HG03159 (cell line): Measurements from ENCODE around the gene CITED4.

Experiments
- ATAC-seq: cut with Tn5 transposase; IDR thresholded peaks from one replicate; pipeline ENCODE4 v1.9.1; 2021; ENCODE audit warnings: mild to moderate bottlenecking, moderate library complexity; ENCODE audit not compliant: unreplicated experiment

Gene CITED4

DNA sequence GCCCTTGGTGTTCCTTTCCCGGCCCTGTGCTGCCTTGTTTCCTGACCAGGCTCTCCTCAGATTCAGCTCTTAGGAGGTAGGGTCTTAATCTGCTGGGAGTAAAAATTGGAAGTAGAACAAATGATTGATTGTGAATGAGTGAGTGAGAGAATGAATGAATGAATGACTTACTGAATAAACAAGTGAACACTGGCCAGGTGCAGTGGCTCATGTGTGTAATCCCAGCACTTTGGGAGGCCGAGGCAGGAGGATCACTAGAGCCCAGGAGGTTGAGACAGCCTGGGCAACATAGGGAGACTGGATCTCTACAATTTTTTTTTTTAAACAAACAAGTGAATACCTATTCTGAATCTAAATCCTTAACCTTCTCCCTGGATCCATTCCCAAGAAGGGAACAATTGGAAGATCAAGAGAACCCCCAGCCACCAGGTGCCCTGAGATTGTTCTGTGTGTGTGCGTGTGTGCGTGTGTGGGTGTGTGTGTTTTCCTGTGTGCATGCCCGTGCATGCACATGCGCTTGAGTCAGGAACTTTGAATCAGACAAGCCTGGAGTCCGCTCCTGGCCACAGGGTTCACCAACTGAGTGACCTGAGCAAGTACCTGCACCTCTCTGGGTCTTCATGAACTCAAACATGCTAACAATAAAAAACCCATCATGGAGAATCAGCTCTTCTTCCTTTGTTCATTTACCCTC lies 24.3 kb upstream of the CITED4 start:
- ATAC-seq: no peak

DNA sequence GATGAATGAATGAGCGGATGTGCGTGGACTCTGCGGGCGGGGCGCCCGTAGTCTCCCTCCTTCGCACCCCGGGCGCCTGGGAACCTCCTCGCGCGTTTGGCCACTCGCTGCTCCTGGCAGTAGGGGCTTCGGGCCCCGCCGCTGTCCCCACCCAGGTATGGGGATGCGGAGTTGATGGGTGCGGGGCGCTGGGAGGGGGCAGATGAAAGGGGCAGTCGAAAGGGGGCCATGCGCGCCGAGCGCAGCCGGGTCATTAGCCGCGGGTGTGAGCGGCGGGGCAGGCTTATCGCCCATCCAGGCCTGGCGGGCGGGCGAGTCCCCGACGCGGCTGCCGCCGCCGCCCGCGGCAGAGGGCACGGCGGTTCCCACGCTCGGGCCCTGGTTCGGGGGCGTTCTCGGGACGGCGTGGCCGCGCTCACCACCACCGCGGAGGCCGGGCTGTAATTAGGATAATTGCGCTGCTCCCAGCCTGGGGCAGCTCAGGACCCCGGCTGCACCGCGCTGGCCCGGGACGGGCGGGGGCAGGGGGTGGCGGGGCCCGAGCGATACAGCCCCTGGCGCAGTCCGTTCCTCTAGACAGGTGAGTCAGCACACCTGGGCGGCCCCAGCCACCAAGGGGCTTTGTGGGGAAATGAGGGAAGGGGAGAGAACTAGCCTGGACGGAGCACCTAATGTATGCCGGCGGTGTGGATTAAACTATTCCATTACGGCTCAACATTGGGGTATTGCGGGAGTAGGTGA lies 22.1 kb upstream of the CITED4 start:
- no peak for ATAC-seq

DNA sequence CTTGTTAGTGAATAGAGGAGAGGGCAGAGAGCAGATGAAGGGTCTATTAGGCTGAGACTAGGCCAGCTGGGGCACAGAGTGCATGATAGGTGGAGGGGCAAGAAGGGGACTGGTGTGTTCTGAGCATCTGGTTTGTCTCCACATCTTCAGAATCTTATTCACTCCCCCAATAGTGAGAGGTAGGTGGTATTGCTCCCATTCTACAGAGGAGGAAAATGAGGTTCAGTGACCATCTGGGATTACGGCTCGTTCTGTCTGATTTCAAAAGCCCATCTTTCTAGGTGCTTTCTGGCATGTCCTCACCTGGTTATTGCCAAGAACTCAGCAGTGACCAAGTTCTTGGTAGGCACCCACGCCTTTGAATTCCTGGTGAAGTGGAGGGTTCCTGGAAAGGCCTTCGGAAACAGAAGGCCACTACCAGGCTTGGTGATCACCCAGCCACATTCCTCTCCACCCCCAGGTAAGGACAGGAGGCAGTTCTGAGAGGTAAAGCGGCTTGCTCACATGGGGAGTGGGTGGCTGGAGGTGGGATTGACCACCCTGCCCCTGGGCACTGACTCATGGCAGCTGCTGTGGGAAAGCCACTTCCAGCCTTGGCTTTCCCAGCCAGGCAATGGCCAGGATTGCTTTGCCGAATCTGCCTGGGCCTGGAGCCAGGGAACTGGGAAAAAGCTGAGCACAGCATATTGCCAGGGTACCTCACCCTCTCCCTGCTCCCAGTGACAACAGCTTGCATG lies 18.8 kb upstream of the CITED4 start:
- no peak for ATAC-seq

DNA sequence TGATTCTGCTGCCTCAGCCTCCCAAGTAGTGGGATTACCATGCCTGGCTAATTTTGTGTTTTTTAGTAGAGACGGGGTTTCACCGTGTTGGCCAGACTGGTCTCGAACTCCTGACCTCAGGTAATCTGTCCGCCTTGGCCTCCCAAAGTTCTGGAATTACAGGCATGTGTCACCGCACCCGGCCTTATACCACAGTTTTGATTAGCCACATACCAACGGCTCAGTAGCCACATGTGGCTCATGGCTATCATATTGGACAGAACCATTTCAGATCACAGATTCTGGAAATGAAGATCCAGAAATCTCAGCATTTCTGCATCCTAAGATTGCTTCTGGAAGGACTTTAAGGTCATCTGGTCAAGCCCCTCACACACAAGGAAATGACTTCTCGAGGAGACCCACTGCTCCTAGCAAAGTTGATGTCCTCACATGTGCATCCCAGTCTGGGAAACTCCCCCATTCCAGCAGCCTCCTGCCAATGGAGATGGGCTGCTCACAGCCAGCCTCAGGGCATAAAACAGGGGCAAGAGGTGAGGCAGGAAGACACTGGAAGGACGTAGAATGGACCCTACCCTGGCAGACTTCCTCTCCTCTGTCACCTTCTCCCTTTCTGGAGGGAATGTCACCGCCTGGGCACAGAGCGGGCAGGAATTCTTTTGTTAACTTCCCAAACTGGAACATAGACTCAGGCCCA lies 17.5 kb upstream of the CITED4 start:
- ATAC-seq: no peak

DNA sequence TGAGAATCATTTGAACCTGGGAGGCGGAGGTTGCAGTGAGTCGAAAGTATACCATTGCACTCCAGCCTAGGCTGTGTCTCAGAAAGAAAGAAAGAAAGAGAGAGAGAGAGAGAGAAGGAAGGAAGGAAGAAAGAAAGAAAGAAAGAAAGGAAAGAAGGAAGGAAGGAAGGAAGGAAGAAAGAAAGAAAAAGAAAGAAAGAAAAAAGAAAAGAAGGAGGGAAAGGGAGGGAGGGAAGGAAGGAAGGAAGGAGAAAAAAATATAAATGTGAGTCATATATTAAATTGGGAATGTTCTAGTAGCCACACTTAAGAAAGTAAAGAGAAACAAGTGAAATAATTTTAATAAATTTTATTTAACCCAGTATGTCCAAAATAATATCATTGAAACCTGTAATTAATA lies 16.7 kb upstream of the CITED4 start:
- ATAC-seq: no peak

DNA sequence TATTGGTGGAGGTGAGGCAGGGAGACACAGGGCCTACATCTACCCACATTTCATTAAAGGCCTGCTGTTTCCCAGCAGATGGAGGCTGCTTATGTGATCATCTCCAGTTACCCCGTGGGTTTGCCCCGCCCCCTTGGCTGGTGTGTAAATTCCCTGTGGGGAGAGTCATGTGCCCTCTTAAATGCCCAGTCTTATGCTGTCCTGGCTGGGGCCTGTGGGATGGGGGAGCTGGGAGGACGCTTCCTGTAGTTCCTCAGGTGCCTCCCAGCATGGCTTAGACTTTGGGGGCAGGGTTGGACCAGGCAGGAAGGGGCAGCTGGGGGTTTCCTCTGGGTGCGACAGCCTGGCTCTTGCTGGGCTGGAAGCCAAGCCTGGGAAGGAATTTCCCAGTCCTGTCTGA lies 15.5 kb upstream of the CITED4 start:
- no peak for ATAC-seq

DNA sequence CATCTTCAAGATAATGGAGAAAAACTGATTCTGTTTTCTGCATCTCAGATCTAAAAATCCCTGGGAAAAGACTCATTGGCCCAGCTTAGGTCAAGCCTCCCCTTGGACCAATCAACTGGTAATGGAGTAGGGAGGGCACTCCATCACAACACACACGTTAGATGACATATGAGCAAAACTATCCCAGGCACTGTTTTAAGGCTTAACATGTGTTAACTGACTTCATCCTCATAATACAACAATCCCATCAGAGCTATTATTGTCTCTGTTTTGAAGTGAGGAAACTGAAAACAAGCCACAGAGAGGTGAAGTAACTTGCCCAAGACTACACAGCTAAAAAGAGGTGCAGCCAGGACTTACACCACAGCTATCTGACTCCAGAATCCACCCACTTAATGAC lies 14.7 kb upstream of the CITED4 start:
- no peak for ATAC-seq

DNA sequence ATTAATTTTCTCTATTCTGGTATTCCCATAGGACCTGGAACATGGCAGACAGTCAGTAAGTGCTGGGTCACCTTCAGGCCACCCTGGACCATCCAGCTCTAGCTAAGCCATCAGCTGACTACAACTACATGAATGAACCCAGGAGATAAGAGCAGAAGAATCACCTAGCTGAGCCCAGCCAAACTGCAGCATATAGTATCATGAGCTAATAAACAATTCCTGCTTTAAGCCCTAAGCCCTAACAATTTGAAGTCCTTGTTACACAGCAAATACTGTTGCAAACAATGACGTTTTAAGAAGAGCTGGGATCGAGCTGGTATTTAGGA lies 14.2 kb upstream of the CITED4 start:
- no peak for ATAC-seq

DNA sequence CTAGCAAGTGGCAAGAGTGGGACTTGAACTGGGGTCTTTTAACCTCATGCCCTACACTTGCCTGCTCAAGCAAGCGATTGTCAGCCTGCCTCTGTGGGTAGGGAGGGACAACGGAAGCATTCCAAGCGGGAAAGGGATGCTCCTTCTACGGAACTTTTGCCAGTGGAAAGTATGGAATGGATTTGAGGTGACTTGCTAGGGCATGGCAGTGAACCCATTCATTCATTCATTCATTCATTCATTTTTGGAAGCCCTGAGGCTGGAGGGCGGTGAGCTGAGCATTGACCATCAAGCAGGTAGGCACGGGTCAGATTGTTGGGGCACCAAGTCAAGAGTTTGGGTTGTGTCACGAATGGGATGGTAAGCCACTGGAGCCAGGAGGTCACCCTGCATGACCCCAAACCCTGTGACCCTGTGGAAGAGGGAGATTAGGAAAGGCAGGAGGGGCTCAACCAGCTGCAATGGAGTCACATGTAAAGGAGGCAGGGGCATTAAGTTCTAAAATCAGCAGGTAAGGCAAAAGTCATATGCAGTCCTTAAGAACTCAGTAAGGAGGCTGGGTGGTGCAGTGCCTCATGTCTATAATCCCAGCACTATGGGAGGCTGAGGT lies 11.8 kb upstream of the CITED4 start:
- ATAC-seq: no peak

DNA sequence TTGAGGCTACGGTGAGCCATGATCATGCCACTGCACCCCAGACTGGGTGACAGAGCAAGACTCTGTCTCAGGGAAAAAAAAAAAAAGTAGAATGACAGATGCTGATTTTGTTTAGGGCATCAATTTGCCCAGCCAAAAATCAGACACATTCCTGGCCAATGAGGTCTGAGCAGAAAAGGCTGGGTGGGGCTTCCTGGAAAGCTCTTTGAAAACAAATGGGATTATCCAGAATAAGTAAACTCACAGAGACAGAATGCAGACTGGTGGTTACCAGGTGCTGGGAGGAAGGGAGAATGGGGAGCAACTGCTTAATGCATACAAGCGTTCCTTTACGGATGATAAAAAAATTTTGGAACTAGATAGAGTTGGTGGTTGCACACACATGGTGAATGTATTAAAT lies 10.1 kb upstream of the CITED4 start:
- no peak for ATAC-seq

DNA sequence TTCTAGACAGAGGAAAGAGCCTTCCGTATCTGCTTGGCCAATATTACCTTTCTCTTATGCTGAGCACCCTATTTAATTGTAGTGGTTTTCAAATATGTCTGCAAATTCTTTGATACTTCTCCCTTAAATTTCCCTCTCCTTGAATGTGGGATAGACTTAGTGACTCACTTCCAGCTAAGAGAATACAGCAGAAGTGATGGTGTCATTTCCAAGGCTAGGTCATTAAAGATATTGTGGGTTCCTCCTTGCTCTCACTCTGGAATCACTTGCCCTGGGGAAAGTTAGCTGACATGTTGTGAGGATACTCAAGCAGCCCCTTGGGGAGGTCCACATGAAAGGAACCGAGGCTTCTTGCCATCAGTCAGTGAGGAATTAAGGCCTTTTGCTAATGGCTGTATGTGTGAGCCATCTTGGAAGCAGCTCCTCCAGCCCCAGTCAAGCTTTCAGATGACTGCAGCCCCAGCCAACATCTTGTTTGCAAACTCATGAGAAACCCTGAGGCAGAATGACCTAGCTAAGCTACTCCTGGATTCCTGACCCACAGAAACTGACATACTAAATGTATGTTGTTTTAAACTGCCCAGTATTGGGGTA lies 8.1 kb upstream of the CITED4 start:
- no peak for ATAC-seq

DNA sequence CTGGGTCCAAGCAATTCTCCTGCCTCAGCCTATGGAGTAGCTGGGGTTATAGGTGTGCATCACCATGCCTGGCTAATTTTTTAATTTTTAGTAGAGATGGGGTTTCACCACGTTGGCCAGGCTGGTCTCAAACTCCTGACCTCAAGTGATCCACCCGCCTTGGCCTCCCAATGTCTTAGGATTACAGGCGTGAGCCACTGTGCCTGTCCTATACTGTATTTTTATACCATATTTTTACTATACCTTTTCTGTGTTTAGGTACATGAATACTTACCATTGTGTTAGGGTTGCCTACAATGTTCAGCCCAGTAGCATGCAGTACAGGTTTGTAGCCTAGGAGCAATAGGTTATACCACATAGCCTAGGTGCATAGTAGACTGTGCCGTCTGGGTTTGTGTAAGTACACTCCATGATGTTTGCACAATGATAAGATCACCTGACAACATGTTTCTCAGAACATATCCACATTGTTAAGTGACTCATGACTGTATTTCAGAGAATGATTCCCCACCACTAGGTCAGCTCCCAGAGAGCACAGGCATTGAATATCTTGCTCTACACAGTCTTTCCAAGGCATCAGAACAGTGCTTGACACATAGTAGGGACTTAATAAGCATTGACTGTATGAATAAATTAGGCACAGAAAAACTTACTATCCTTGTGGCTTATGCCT lies 6.0 kb upstream of the CITED4 start:
- ATAC-seq: no peak

DNA sequence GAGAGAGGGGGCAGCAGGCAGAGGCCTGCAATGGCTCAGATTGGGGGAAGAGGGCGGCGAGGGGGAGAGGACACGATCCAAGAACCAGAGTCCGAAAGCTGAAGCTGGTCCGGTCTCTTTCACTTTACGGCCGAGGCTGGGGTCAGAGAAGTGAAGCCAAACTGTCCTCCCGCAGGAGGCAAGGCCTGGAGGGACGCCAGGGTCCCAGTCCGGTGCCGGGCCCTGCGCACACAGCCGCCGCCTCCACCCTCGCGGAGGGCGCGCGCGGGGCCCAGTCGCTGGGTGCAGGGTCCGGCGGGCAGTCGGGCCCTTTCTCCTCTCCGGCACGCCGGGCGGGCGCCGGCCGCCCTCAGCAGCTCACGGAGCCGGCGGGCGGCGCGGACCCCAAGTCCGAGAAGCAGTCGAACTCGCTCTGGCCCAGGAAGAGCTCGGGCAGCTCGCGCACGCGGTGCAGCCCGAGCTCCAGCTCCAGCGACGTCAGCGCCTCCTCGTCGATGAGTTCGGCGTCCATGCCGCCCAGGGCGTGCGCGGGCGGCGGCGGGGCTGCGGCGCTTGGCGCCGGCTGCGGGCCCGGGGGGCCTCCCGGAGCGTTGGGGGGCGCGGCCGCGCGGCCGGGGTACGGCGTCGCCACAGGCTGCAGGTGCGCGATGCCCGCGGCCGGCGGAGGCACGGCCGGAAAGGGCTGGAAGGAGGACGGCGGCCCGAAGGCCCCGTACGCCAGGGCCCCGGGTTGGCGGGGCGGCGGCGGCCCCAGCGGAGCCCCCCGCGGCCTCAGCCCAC lies 749 bp downstream of the CITED4 start:
- ATAC-seq: no peak

DNA sequence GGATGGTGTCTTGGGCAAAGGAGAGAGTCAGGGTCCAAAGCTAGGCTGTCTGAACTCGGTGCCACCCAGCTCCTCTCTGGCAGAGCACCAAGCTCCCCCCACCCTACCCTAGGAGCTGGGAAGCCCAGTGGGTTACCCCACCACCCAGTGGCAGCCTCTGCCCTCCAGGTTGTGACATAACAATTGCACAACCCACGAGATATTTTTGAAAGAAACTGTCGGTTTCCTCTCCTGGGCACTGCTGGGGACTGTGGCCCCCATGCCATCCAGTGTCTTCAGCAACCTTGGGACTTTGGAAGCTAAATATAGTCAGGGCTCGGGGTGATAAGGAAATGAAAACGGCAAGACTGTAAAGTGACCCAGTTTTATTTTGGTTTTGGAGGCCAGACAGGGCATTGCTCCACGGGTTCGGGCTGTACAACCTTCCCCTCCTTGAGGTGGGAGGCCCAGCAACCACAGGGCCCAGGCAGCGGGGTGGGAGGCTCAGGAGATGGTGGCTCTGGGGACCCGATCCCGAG lies 1.4 kb downstream of the CITED4 start:
- ATAC-seq: no peak

DNA sequence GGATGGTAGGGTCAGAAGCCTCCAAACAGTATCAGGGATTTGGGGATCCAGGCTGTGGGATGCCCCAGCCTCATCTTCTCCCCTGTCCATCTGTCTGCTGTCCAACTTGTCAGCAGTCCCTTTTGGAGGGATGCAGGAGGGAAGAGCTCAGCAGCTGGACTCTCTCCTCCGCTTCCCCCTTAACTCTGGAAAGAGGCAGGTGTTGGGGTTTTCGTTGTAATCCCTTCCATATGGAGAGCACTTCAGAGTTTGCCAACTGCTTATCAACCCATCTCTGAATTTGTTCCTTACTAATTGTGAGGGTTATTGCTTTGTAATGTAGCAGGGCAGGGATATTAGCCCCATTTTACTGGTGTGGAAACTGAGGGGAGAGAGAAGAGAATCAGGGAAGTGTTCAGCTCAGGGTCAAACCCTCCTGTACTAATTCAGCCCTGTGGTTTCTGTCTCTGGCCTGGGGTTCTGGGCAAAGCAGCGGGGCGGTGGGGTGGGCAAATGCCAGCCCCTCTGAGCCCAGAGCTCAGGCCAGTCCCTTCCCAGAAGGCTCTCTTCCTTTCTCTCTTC lies 3.2 kb downstream of the CITED4 start:
- no peak for ATAC-seq

DNA sequence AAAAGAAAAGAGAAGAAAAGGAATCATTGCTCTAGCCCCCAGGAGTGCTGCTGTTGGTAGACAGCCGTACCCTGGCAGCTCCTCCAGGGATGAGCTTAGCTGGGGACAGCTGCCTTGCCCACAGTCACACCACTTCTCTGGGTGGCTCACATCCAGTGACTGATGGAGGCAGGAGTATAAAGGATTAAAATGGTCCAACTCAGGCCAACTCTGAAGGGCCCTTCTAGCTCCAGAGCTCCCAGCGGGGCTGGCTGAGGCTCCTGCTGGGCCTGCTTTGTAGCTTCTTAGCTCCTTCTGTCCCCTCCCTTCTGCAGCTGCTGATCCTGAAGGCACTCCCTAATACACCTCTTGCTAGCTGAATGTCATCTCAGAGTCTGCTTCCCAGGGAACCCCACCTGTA lies 4.4 kb downstream of the CITED4 start:
- no peak for ATAC-seq

DNA sequence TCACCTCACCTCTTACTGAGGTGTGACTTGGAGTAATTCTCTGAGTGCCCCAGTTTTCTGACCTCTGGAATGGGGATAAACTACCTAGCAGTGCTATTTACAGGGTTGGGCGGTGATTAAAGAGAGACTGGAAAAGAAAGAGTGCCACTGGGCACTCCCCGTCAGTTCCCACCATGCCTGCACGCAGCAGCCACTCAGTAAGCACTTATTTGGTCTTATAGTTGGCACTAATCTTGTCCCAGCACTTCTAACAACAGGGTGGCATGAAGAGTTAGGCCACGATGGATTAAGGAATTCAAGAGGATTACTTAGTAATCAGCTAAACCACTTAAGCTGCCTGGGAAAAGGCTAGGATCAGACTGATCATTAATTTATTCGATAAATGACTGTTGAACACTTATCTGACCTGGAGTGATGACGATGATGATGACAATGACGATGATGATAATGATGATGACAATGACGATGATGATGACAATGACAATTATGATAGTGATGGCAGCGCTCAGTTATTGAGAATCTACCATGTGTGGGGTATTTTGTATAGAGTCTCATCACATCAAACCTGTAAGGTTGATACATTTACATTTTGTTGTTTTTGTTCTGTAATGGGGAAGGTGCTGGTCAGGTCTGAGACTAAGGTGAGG lies 5.4 kb downstream of the CITED4 start:
- no peak for ATAC-seq

DNA sequence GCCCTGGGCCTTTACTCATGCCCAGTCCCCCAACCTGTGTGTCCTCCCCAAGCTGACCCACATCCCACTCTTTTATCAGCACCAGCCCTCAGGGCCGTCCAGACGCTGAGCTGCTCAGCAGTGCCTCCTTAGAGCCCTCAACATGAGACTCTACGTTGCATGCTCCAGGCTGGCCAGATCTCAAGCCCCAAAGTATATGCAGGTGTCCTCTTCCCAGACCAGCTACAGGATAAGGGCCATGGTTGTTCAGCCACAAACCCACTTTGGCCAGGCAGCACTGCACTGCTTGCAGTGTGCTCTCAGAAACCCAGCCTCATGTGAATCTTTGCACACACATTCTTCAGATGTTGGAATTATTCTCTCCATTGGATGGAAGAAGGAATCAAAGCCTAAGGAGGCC lies 6.0 kb downstream of the CITED4 start:
- no peak for ATAC-seq
